Gastrocnemius medialis (tissue), 4 donors: ENCODE measurements around the gene MPRIP.

ENCODE experiments used
- POLR2A ChIP-seq, 2 donors: fragments of 450-650 bp; IDR thresholded peaks; one replicate each; pipeline ENCODE4 v1.6.1; 2017; ENCODE audit warnings: antibody characterized with exemption in 2 of 2, mild to moderate bottlenecking in 2 of 2, moderate library complexity in 2 of 2
- TF ChIP-seq, protein P1 (sequence below), 5 experiments: fragments of 450-650 bp in 3 of 5; fragments of 200-600 bp in 2 of 5; sonication (generic) in 2 of 5; IDR thresholded peaks in 4 of 5; conservative IDR thresholded peaks in 1 of 5; 1 replicate in 4 of 5; 2 replicates in 1 of 5; pipeline ENCODE4 v1.5.1; 2016 to 2019; ENCODE audit warnings: antibody characterized with exemption in 5 of 5, mild to moderate bottlenecking in 3 of 5, moderate library complexity in 3 of 5

DNA sequence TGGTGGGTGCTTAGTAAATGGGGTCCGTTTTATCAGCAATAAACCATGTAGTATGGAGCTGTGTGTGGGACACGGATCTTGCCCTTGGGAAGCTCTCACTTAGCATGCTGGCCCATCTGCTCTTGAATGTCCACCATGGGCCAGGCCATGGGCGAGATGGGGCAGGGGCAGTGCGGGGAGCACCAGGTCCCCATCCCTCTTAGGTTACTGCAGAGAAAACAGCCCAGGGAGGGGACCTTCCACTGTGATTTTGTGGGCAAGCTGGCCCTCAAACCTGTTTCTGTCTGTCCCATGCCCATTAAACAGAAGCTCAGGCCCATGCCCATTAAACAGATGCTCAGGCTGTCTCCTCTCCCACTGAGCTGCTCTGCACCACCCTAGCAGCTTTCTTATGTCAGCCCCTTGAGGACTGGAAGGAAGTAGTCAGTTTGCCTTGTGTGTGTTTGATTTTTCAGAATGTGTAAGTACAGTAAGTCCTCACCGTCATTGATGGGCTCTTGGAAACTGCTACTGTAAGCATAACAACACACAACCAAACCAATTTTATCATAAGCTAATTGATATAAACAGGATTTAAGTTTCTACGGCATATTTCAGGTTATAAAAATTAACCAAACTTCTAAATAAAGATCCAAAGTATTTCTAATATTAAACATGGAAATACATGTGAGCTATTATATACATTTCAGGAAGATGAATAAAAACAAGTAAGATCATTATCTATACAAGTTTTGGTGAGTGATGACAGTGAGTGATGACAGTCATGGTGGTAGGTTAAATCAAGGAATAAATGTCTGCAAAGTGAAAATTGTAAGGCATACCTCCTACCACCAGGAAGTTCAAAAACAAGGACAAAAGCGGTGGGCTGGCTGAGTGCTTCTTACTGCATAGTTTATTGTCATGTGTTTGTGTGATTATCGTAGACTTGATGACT lies 11.5 kb downstream of the MPRIP start:
- TF ChIP-seq POLR2A (IDR thresholded peaks at IDR 0.05): no peak
- TF ChIP-seq, protein P1, sequence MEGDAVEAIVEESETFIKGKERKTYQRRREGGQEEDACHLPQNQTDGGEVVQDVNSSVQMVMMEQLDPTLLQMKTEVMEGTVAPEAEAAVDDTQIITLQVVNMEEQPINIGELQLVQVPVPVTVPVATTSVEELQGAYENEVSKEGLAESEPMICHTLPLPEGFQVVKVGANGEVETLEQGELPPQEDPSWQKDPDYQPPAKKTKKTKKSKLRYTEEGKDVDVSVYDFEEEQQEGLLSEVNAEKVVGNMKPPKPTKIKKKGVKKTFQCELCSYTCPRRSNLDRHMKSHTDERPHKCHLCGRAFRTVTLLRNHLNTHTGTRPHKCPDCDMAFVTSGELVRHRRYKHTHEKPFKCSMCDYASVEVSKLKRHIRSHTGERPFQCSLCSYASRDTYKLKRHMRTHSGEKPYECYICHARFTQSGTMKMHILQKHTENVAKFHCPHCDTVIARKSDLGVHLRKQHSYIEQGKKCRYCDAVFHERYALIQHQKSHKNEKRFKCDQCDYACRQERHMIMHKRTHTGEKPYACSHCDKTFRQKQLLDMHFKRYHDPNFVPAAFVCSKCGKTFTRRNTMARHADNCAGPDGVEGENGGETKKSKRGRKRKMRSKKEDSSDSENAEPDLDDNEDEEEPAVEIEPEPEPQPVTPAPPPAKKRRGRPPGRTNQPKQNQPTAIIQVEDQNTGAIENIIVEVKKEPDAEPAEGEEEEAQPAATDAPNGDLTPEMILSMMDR (IDR thresholded peaks at IDR 0.05 in 4 of 5, conservative IDR thresholded peaks at IDR 0.05 in 1 of 5): no peak
